Lower leg skin (tissue), 4 donors: ENCODE data around the gene UNC5A. TPM values are rescaled to one million over a fixed set of nuclear protein-coding genes. Genes with fewer than 3 reads are reported as not detected.

Experiments
- DNase-seq, 2 donors: peaks; one replicate each; pipeline ENCODE4 v3.0.0-alpha.2; 2019; ENCODE audit warnings: low spot score in 2 of 2
- H3K4me3 ChIP-seq: fragments of 200-600 bp; sonication (generic); 2 replicates; pipeline ENCODE4 v1.5.1; 2017; ENCODE audit warnings: mild to moderate bottlenecking, low read depth; ENCODE audit not compliant: poor library complexity, severe bottlenecking
- CTCF ChIP-seq, 3 donors: fragments of 450-650 bp; IDR thresholded peaks; one replicate each; pipeline ENCODE4 v1.5.1; 2016; ENCODE audit warnings: antibody characterized with exemption in 3 of 3, mild to moderate bottlenecking in 3 of 3, moderate library complexity in 2 of 3
- POLR2A ChIP-seq, 2 donors: fragments of 450-650 bp; IDR thresholded peaks; one replicate each; pipeline ENCODE4 v1.6.1; 2016 to 2017; ENCODE audit warnings: antibody characterized with exemption in 2 of 2, mild to moderate bottlenecking in 1 of 2, moderate library complexity in 1 of 2
- WGBS, 2 donors: methylation state at CpG; one replicate each; pipeline ENCODE4 v1.1.5; 2018; 5-methylcytosine and 5-hydroxymethylcytosine counted together
- intact Hi-C: fragments of 100-400 bp; cut with DNase I; formaldehyde crosslinking; loops from one replicate; pipeline ENCODE4 v1.15.0; 2023; ENCODE audit warnings: low total_unique reads
- total RNA-seq, 4 donors: library from RNA; depleted of rRNA; stranded (reverse); fragments of >200 nt; gene quantifications; one replicate each; pipeline ENCODE4 v1.1.0, GENCODE V29; 2016

The UNC5A gene
- total RNA-seq, 4 donors from 2014 or later, result 0.13 to 0.25 (median 0.23) TPM; not detected in 1

GRCh38 chr5:176780176-176781053, 29.9 kb upstream of the UNC5A start:
- TF ChIP-seq CTCF (IDR thresholded peaks at IDR 0.05) (no peak), POLR2A (IDR thresholded peaks at IDR 0.05) (no peak)
- 36 to 42% methylated on average over 12 to 14 of the region's 14 CpGs for WGBS, 2 donors
- intact Hi-C loops, result no loop called here
- no peak overlapping the region for H3K4me3 ChIP-seq
- peak in 1 of 2 donors; percentile 60 for DNase-seq

DNA sequence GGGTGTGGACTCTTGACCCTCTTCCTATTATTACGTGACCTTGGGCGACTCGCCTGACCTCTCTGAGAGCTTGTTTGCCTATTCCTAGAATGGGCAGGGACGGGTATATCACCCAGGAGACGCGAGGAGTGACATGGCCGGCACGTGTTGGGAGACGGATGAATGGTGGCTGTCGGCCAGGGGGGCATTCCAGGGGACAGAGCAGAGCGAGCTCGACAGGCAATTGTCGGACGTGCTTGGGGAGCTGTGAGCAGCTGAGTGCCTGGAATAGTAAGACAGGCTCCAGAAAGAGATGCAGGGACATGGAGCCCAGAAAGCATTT, 29.3 kb upstream of the UNC5A start:
- no peak overlapping the region for H3K4me3 ChIP-seq
- TF ChIP-seq POLR2A (IDR thresholded peaks at IDR 0.05) (no peak), CTCF (IDR thresholded peaks at IDR 0.05) (no peak)
- DNase-seq, result peak in 1 of 2 donors; percentile 80
- intact Hi-C loops, result no loop called here
- WGBS, 2 donors, result 23 to 30% methylated on average over 14 of the region's 14 CpGs

DNA sequence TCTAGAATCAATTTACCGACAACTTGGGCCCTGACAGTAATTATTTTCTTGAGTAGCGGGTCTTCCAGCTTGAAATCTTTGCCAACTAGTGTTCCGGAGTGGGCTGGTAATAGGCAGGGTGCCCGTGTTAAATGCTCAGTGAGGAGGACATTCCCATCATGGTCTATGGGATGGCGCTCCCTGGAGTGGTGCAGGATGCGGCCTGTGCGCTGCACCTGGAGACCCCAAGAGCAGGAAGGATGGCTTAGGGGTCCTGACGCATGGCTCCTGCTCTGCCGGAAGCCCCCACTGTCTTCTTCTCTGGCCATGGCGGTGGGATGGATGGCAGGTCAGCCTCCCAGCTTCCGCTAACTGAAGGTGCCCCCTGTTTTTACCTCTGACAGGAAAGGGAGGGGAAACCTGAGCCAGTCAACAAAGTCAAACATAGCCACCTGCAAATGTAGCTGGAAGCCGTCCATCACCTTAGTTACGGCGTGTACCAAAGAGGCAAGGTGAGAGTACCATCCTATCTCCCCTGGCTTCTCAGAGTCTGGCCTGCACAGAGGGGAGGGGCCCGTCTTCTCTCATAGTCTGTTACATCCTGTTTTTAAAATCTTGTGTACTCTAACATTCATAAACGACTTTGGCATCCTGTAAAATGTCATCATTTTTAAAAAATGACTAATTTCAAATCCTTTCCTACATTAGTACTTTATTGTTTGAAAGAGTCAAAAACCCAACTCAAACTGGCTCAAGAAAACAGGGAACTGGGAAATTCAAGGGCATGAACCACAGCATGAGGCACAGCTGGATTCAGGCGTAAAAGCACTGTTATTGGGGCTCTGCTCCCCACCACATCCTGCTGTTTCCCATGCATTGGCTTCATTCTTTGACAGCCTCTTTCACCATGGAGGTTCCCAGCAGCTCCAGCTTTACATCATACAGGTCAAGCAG, 28.5 kb upstream of the UNC5A start:
- peak in 1 of 2 donors; percentile 65 for DNase-seq
- intact Hi-C loops, result no loop called here
- WGBS, 2 donors, result 79 to 81% methylated on average over 13 to 17 of the region's 17 CpGs
- no peak overlapping the region for H3K4me3 ChIP-seq
- TF ChIP-seq POLR2A (IDR thresholded peaks at IDR 0.05) (no peak), CTCF (IDR thresholded peaks at IDR 0.05) (no peak)

DNA sequence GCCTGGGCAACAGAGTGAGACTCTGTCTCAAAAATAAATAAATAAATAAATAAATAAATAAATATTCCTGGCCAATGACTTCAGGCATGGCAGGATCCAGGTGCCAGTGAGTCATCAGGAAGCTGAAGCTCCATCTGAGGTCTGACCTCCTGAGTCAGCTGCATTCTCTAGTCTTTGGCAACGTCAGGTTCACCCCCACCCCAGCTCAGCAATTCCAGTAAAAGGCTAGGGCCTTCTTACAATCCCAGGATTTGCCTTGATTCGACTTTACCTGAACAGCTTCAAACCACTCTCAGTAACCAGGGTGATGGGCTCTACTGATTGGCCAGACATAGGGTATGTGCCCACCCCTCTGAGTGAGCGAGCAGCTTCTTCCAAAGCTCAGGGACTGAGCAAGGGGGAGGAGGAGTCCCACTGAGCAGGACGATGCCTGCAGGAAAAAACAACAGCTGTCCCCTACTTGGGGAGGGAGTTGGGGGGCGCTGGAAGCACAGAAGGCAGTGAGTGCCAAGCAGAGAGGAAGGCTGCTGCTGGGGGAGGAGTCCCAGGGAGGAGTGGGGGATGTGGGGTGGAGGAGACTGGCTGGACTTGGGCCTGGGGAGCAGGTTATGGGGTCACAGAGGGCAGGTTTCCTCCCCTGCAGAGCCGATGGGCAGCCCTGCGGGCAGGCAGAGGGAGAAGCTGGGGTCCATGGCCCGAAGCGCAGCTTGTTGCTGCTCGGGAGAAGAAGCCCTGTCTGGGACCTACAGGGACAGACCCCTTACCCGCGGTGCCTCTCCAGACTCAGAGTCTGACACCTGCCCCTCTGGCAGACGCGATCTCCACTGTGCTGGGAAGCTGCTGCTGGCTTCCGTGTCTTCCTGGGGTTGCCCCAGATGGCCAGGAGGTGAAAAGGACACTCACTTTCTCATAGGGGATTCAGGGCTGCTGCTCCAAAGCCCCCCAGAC, 25.9 kb upstream of the UNC5A start:
- DNase-seq, result peak in 1 of 2 donors; percentile 76
- 39 to 41% methylated on average over 15 of the region's 15 CpGs for WGBS, 2 donors

More for the DNA sequence above, 25.9 kb upstream of the UNC5A start:
- H3K4me3 ChIP-seq, result no peak overlapping the region
- TF ChIP-seq CTCF (IDR thresholded peaks at IDR 0.05), result no peak
- intact Hi-C loops, result no loop called here
